Measurements from ENCODE around the gene COL26A1.

DNA sequence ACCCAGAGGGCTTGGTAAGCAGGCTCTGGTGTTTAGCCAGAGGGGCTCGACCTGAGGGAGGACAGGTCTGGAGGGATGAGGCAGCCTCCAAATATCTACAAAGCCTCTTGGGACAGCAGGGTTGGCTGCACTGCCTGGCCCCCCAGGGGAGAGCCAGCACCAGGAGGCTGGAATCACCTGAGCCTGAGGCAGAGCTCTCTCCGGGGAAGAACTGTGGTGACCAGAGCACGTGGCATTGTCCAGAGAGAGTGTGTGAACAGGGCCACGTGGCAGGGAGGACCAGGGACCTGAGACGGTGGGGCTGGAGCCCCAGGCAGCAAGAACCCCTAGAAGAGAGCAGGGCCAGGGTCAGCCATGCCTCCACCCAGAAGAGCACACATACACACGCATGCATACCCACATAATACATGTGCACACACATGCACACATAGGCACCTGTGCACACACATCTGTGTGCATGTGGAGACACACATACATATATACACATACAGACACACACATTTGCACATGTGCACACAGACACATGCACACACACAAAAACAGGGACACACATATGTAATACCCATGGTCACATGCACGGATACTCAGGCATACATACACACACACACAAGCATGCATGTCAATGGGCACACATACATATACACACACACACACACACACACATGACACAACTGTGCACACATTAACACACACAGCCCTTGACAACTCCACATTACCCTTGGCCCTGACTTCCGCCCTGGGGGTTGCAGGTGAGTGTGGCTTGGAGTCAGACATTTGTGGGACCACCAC, 171.5 kb downstream of the COL26A1 start:
- TF ChIP-seq, protein P1, sequence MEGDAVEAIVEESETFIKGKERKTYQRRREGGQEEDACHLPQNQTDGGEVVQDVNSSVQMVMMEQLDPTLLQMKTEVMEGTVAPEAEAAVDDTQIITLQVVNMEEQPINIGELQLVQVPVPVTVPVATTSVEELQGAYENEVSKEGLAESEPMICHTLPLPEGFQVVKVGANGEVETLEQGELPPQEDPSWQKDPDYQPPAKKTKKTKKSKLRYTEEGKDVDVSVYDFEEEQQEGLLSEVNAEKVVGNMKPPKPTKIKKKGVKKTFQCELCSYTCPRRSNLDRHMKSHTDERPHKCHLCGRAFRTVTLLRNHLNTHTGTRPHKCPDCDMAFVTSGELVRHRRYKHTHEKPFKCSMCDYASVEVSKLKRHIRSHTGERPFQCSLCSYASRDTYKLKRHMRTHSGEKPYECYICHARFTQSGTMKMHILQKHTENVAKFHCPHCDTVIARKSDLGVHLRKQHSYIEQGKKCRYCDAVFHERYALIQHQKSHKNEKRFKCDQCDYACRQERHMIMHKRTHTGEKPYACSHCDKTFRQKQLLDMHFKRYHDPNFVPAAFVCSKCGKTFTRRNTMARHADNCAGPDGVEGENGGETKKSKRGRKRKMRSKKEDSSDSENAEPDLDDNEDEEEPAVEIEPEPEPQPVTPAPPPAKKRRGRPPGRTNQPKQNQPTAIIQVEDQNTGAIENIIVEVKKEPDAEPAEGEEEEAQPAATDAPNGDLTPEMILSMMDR (tag by site-specific recombination; IDR thresholded peaks at IDR 0.05): no peak
- TF ChIP-seq, protein P2, sequence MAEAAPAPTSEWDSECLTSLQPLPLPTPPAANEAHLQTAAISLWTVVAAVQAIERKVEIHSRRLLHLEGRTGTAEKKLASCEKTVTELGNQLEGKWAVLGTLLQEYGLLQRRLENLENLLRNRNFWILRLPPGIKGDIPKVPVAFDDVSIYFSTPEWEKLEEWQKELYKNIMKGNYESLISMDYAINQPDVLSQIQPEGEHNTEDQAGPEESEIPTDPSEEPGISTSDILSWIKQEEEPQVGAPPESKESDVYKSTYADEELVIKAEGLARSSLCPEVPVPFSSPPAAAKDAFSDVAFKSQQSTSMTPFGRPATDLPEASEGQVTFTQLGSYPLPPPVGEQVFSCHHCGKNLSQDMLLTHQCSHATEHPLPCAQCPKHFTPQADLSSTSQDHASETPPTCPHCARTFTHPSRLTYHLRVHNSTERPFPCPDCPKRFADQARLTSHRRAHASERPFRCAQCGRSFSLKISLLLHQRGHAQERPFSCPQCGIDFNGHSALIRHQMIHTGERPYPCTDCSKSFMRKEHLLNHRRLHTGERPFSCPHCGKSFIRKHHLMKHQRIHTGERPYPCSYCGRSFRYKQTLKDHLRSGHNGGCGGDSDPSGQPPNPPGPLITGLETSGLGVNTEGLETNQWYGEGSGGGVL (tag by site-specific recombination; IDR thresholded peaks at IDR 0.05): no peak
- TF ChIP-seq TRIM28 (IDR thresholded peaks at IDR 0.05; ENCODE audit: borderline replicate concordance, low read length): no peak
